Liver (tissue), 9 donors: Measurements from ENCODE around the gene FAM53B. TPM values are rescaled to one million over a fixed set of nuclear protein-coding genes. Genes with fewer than 3 reads are reported as not detected.

Source experiments
- DNase-seq: peaks from one replicate; pipeline ENCODE4 v3.0.0-alpha.2; 2017; ENCODE audit warnings: low spot score
- H3K27ac ChIP-seq, 2 donors: one replicate each; pipeline ENCODE4 v1.7.0; 2013; ENCODE audit warnings: inconsistent platforms in 2 of 2, low read length in 2 of 2, control low read depth in 1 of 2, low read depth in 1 of 2, mild to moderate bottlenecking in 1 of 2
- H3K27me3 ChIP-seq, 4 donors: one replicate each; pipeline versions ENCODE4 v1.6.1 to v1.7.0; 2013; ENCODE audit warnings: low read length in 3 of 4, inconsistent platforms in 1 of 4, mild to moderate bottlenecking in 1 of 4, moderate library complexity in 1 of 4; ENCODE audit not compliant: control insufficient read depth in 4 of 4, insufficient read depth in 4 of 4
- H3K36me3 ChIP-seq, 4 donors: one replicate each; pipeline versions ENCODE4 v1.6.1 to v1.7.0; 2013; ENCODE audit warnings: low read length in 3 of 4, mild to moderate bottlenecking in 3 of 4, low read depth in 1 of 4, moderate library complexity in 1 of 4; ENCODE audit not compliant: control insufficient read depth in 4 of 4, insufficient read depth in 3 of 4
- H3K4me1 ChIP-seq, 4 donors: one replicate each; pipeline versions ENCODE4 v1.6.1 to v1.7.0; 2013; ENCODE audit warnings: low read length in 3 of 4, mild to moderate bottlenecking in 3 of 4, moderate library complexity in 1 of 4; ENCODE audit not compliant: control insufficient read depth in 4 of 4, insufficient read depth in 4 of 4
- H3K4me3 ChIP-seq, 3 donors: one replicate each; pipeline versions ENCODE4 v1.6.1 to v1.7.0; 2013; ENCODE audit warnings: low read length in 3 of 3, control low read depth in 1 of 3, low read depth in 1 of 3, mild to moderate bottlenecking in 1 of 3
- H3K9ac ChIP-seq, 2 donors: one replicate each; pipeline ENCODE4 v1.7.0; 2013; ENCODE audit warnings: low read length in 2 of 2, mild to moderate bottlenecking in 2 of 2, moderate library complexity in 2 of 2, control low read depth in 1 of 2, low read depth in 1 of 2
- H3K9me3 ChIP-seq, 4 donors: one replicate each; pipeline versions ENCODE4 v1.6.1 to v1.7.0; 2013; ENCODE audit warnings: low read length in 3 of 4; ENCODE audit not compliant: control insufficient read depth in 4 of 4
- ATF3 ChIP-seq: IDR thresholded peaks from 2 replicates; pipeline ENCODE4 v1.6.1; 2016; ENCODE audit warnings: antibody characterized with exemption
- EGR1 ChIP-seq, 2 donors: IDR thresholded peaks; 2 replicates each; pipeline ENCODE4 v1.6.1; 2016 to 2018; ENCODE audit warnings: antibody characterized with exemption in 2 of 2, low read depth in 2 of 2
- FOXA1 ChIP-seq: IDR thresholded peaks from 2 replicates; pipeline ENCODE4 v1.6.1; 2016; ENCODE audit warnings: antibody characterized with exemption
- GABPA ChIP-seq, 2 donors: IDR thresholded peaks in 1 of 2; conservative IDR thresholded peaks in 1 of 2; 2 replicates each; pipeline ENCODE4 v1.6.1; 2016; ENCODE audit warnings: antibody characterized with exemption in 2 of 2, mild to moderate bottlenecking in 1 of 2, moderate library complexity in 1 of 2
- HNF4A ChIP-seq, 2 donors: conservative IDR thresholded peaks; 2 replicates each; pipeline ENCODE4 v1.6.1; 2016; ENCODE audit warnings: antibody characterized with exemption in 2 of 2, mild to moderate bottlenecking in 2 of 2
- MAX ChIP-seq: IDR thresholded peaks from 2 replicates; pipeline ENCODE4 v1.6.1; 2016; ENCODE audit warnings: antibody characterized with exemption
- NR2F2 ChIP-seq: IDR thresholded peaks from 2 replicates; pipeline ENCODE4 v1.6.1; 2016; ENCODE audit warnings: antibody characterized with exemption
- RAD21 ChIP-seq, 2 donors: IDR thresholded peaks; 2 replicates each; pipeline ENCODE4 v1.6.1; 2016; ENCODE audit warnings: antibody characterized with exemption in 2 of 2, mild to moderate bottlenecking in 2 of 2
- REST ChIP-seq: IDR thresholded peaks from 2 replicates; pipeline ENCODE4 v1.6.1; 2016; ENCODE audit warnings: antibody characterized with exemption, mild to moderate bottlenecking
- SP1 ChIP-seq: IDR thresholded peaks from 2 replicates; pipeline ENCODE4 v1.6.1; 2018; ENCODE audit warnings: antibody characterized with exemption, mild to moderate bottlenecking
- YY1 ChIP-seq: IDR thresholded peaks from 2 replicates; pipeline ENCODE4 v1.6.1; 2016; ENCODE audit warnings: antibody characterized with exemption, mild to moderate bottlenecking
- ZBTB33 ChIP-seq: IDR thresholded peaks from 2 replicates; pipeline ENCODE4 v1.6.1; 2016; ENCODE audit warnings: antibody characterized with exemption
- WGBS: extraction: QIAGEN DNeasy Blood & Tissue Kit; methylation state at CpG from one replicate; pipeline ENCODE4 v1.1.7; 2013; 5-methylcytosine and 5-hydroxymethylcytosine counted together
- polyA plus RNA-seq, 2 donors: library from polyadenylated mRNA; stranded (reverse) in 1 of 2; unstranded in 1 of 2; fragments of 200-250 nt in 1 of 2; fragments of >200 nt in 1 of 2; fragmentation: Nextera tagmentation in 1 of 2; extraction: Ambion mirVana in 1 of 2; gene quantifications; one replicate each; pipeline versions ENCODE4 v1.2.1 to v1.2.3, GENCODE V29; 2013 to 2015
- total RNA-seq, 2 donors: library from RNA; depleted of rRNA; stranded (reverse); fragments of >200 nt; gene quantifications; one replicate each; pipeline ENCODE4 v1.2.3, GENCODE V29; 2014
- donor health status: healthy.
- donor health status: healthy.
- donor health status: healthy.
- donor health status: healthy.
- donor health status: healthy.

FAM53B gene
- total and polyA plus RNA-seq, 4 donors: 1.1 to 24.0 (median 6.3) TPM

- Histone ChIP-seq H3K4me1 (peaks cover 0 to 7% (median 0%) of the 10 kb centered on the region in 4 donors), H3K27me3 (no peaks in the 10 kb centered on the region), H3K4me3 (no peak overlapping the region), H3K9ac (no peak overlapping the region), H3K27ac (no peak overlapping the region), H3K9me3 (no peaks in the 10 kb centered on the region), H3K36me3 (peaks cover 0 to 11% (median 4%) of the 10 kb centered on the region in 4 donors)
- DNase-seq: no peak
- WGBS: 85% methylated on average over 13 of the region's 13 CpGs
- TF ChIP-seq ATF3: no peak
- no peak for TF ChIP-seq RAD21 (IDR thresholded peaks at IDR 0.05)
- no peak for TF ChIP-seq NR2F2
- no peak for TF ChIP-seq YY1
- no peak for TF ChIP-seq REST
- TF ChIP-seq MAX: no peak
- no peak for TF ChIP-seq SP1
- TF ChIP-seq HNF4A (conservative IDR thresholded peaks at IDR 0.05): no peak
- no peak for TF ChIP-seq EGR1 (IDR thresholded peaks at IDR 0.05; ENCODE audit: low read depth in 2 of 2)
- TF ChIP-seq GABPA (IDR thresholded peaks at IDR 0.05 in 1 of 2, conservative IDR thresholded peaks at IDR 0.05 in 1 of 2): no peak
Measured at GRCh38 chr10:124693396-124693795, 50.8 kb downstream of the FAM53B start.

GRCh38 chr10:124692100-124692446 is 52.1 kb downstream of the FAM53B start:
- Histone ChIP-seq H3K4me3 (no peak overlapping the region), H3K4me1 (peaks cover 0 to 3% (median 0%) of the 10 kb centered on the region in 4 donors), H3K9ac (no peak overlapping the region), H3K9me3 (no peaks in the 10 kb centered on the region), H3K27me3 (no peaks in the 10 kb centered on the region), H3K27ac (no peak overlapping the region), H3K36me3 (peaks cover 0 to 11% (median 4%) of the 10 kb centered on the region in 4 donors)
- DNase-seq: no peak
- 91% methylated on average over 8 of the region's 8 CpGs for WGBS
- TF ChIP-seq RAD21 (IDR thresholded peaks at IDR 0.05) (no peak), ZBTB33 (no peak), HNF4A (conservative IDR thresholded peaks at IDR 0.05) (no peak), SP1 (no peak), FOXA1 (no peak)
